Neural progenitor cell (in vitro differentiated cells): ENCODE results near the gene PAQR7.

Source experiments
- EZH2 ChIP-seq: fragments of 200-600 bp; sonication (generic); IDR thresholded peaks from 2 replicates; pipeline ENCODE4 v1.6.1; 2017; ENCODE audit warnings: antibody characterized with exemption, mild to moderate bottlenecking, moderate library complexity
- EZH2phosphoT487 ChIP-seq: fragments of 200-600 bp; sonication (generic); IDR thresholded peaks from 2 replicates; pipeline ENCODE4 v1.6.1; 2017; ENCODE audit warnings: antibody characterized with exemption
- TF ChIP-seq, protein P1 (sequence below): fragments of 200-600 bp; sonication (generic); IDR thresholded peaks from 2 replicates; pipeline ENCODE4 v1.5.1; 2017; ENCODE audit warnings: antibody characterized with exemption, mild to moderate bottlenecking

DNA sequence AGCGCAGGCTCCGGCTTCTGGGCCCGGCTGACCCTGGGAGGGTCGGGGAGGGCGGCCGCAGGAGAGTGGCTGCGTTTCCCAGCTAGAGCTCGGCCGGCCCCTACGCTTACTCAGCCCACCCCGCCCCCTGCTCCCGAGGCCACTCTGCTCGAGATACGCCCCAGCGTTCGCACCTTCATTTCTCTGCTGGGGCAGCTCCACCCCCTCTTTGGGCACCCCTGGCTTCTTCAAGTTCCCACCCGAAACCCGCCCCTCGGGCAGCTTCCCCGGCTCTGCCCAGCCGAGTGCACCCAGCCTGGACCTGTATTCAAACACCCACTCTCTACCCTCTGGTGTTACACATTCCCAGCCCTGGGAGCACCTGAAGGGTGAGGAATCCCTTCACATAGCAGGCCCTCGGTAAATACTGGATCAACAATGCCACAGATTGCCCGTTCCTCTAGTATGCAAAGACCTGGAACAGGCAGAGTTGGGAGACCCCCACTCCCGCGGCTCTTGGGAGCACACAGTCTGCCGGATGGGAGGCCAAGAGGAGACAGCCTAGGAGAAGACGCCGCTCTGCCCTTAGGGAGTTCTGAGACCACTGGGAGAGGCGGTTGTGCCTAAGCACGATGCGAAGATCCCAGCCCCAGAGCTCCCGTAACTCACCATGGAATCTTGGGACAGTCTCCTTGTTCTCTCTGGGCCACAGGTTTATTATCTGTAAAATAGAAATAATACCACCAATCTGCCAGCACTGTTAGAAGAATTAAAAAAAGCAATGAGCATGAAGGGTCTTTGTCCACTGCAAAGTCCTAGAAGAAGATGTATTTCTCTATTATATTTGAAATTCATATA, 566 bp upstream of the PAQR7 start:
- TF ChIP-seq, protein P1, sequence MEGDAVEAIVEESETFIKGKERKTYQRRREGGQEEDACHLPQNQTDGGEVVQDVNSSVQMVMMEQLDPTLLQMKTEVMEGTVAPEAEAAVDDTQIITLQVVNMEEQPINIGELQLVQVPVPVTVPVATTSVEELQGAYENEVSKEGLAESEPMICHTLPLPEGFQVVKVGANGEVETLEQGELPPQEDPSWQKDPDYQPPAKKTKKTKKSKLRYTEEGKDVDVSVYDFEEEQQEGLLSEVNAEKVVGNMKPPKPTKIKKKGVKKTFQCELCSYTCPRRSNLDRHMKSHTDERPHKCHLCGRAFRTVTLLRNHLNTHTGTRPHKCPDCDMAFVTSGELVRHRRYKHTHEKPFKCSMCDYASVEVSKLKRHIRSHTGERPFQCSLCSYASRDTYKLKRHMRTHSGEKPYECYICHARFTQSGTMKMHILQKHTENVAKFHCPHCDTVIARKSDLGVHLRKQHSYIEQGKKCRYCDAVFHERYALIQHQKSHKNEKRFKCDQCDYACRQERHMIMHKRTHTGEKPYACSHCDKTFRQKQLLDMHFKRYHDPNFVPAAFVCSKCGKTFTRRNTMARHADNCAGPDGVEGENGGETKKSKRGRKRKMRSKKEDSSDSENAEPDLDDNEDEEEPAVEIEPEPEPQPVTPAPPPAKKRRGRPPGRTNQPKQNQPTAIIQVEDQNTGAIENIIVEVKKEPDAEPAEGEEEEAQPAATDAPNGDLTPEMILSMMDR, result no peak
- TF ChIP-seq EZH2phosphoT487, result peak; percentile 43
- peak; percentile 20 for TF ChIP-seq EZH2
